ENCODE results near the gene HBA2. TPM values are rescaled to one million over a fixed set of nuclear protein-coding genes. Genes with fewer than 3 reads are reported as not detected.

The HBA2 gene
- total RNA-seq, 4 donors from 2014 or later, result 1.8 to 10.8 (median 7.0) TPM; not detected in 1

DNA sequence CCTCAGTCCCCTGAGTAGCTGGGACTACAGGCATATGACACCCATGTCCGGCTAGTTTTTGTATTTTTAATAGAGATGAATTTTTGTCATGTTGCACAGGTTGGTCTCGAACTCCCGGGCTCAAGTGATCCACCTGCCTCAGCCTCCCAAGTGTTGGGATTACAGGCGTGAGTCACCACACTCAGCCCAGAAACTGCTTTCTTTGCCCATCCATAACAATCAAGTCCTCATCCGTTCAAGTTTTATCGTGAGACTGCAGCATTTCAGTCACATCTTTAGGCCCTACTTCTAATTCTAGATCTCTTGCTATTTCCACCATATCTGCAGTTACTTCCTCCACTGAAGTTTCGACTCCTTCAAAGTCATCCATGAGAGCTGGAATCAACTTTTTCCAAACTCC, 40.6 kb upstream of the HBA2 start:
- Histone ChIP-seq H3K4me1 (peaks cover 0 to 2% (median under 1%) of the 10 kb centered on the region in 4 donors), H3K27ac (no peak overlapping the region), H3K9me3 (no peaks in the 10 kb centered on the region), H3K4me3 (no peak overlapping the region), H3K36me3 (no peaks in the 10 kb centered on the region), H3K27me3 (no peaks in the 10 kb centered on the region)
- intact Hi-C loops (cut with DNase I; ENCODE audit: low total_unique reads) (no loop called here), in situ Hi-C loops (cut with MboI; ENCODE audit: low pct_ligation_motif_present in 1 of 4, low pct_unique_long_range_greater_than_20kb in 1 of 4, low sequenced_read_pairs in 3 of 4) (no loop called here)
- no peak for TF ChIP-seq CTCF (IDR thresholded peaks at IDR 0.05)
- TF ChIP-seq EP300 (IDR thresholded peaks at IDR 0.05; ENCODE audit: low read depth), result no peak
- no peak for TF ChIP-seq POLR2AphosphoS5 (IDR thresholded peaks at IDR 0.05)
- TF ChIP-seq POLR2A (IDR thresholded peaks at IDR 0.05), result no peak
- no peak for DNase-seq
- WGBS, 2 donors (ENCODE audit: low coverage in 1 of 2), result 87 to 93% methylated on average over 4 to 7 of the region's 7 CpGs

GRCh38 chr16:133716-134115, 39.0 kb upstream of the HBA2 start:
- Histone ChIP-seq H3K9me3 (no peaks in the 10 kb centered on the region), H3K27ac (no peak overlapping the region), H3K36me3 (no peaks in the 10 kb centered on the region), H3K27me3 (no peaks in the 10 kb centered on the region), H3K4me3 (no peak overlapping the region), H3K4me1 (peaks cover 6 to 10% (median 8%) of the 10 kb centered on the region in 4 donors)
- WGBS, 2 donors (ENCODE audit: low coverage in 1 of 2), result 94 to 99% methylated on average over 2 of the region's 2 CpGs
- TF ChIP-seq EP300 (IDR thresholded peaks at IDR 0.05; ENCODE audit: low read depth), result no peak
- no peak for TF ChIP-seq POLR2A (IDR thresholded peaks at IDR 0.05)
- no peak for TF ChIP-seq CTCF (IDR thresholded peaks at IDR 0.05)
- TF ChIP-seq POLR2AphosphoS5 (IDR thresholded peaks at IDR 0.05), result no peak
- in situ Hi-C loops (cut with MboI; ENCODE audit: low pct_ligation_motif_present in 1 of 4, low pct_unique_long_range_greater_than_20kb in 1 of 4, low sequenced_read_pairs in 3 of 4) (no loop called here), intact Hi-C loops (cut with DNase I; ENCODE audit: low total_unique reads) (no loop called here)
- no peak for DNase-seq

GRCh38 chr16:138049-138417, 34.6 kb upstream of the HBA2 start:
- in situ Hi-C loops (cut with MboI; ENCODE audit: low pct_ligation_motif_present in 1 of 4, low pct_unique_long_range_greater_than_20kb in 1 of 4, low sequenced_read_pairs in 3 of 4) (no loop called here), intact Hi-C loops (cut with DNase I; ENCODE audit: low total_unique reads) (no loop called here)
- no peaks in the 10 kb centered on the region for H3K36me3 ChIP-seq
- DNase-seq, result no peak
- H3K9me3 ChIP-seq, result no peaks in the 10 kb centered on the region
- peaks cover 6 to 15% (median 10%) of the 10 kb centered on the region in 4 donors for H3K4me1 ChIP-seq
- peak overlapping the region; percentile 90 to 95 (median 94) for H3K27ac ChIP-seq
- peak overlapping the region; percentile 64 to 98 (median 95) for H3K4me3 ChIP-seq
- WGBS, 2 donors (ENCODE audit: low coverage in 1 of 2), result 0% methylated on average over 2 to 20 of the region's 30 CpGs
- TF ChIP-seq CTCF (IDR thresholded peaks at IDR 0.05), result no peak
- no peak for TF ChIP-seq POLR2AphosphoS5 (IDR thresholded peaks at IDR 0.05)
- TF ChIP-seq POLR2A (IDR thresholded peaks at IDR 0.05), result no peak
- no peak for TF ChIP-seq EP300 (IDR thresholded peaks at IDR 0.05; ENCODE audit: low read depth)
- H3K27me3 ChIP-seq, result no peaks in the 10 kb centered on the region

DNA sequence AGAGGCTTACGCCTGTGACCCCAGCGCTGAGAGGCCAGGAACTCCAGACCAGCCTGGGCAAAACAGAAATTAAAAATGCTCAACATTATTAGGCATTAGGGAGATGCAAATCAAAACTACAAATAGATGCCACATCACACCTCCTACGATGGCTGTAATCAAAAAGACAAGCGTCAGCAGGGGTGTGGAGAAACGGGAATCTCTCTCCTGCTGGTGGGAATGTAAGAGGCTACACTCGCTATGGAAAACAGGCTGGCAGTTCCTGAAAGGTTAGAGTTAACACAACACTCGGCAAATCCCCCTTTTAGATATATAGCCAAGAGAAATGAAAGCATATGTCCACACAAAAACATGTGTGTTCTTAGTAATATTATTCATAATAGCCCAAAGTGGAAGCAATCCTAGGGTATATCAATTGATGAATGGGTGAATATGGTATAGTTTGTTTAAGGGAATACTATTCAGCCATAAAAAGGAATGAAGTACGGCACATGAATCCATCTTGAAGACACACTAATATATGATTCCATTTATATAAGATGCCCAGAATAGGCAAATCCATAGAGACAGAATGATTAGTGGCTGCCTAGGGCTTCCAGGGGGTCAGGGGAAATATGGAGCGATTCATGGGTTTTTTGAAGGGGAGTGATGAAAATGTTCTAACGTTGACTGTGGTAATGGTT, 32.4 kb upstream of the HBA2 start:
- TF ChIP-seq POLR2A (IDR thresholded peaks at IDR 0.05), result no peak
- TF ChIP-seq CTCF (IDR thresholded peaks at IDR 0.05), result no peak
- TF ChIP-seq EP300 (IDR thresholded peaks at IDR 0.05; ENCODE audit: low read depth), result no peak
- no peak for TF ChIP-seq POLR2AphosphoS5 (IDR thresholded peaks at IDR 0.05)
- intact Hi-C loops (cut with DNase I; ENCODE audit: low total_unique reads) (no loop called here), in situ Hi-C loops (cut with MboI; ENCODE audit: low pct_ligation_motif_present in 1 of 4, low pct_unique_long_range_greater_than_20kb in 1 of 4, low sequenced_read_pairs in 3 of 4) (no loop called here)
- Histone ChIP-seq H3K27ac (no peak overlapping the region), H3K36me3 (no peaks in the 10 kb centered on the region), H3K9me3 (no peaks in the 10 kb centered on the region), H3K27me3 (peaks cover 9% of the 10 kb centered on the region), H3K4me3 (no peak overlapping the region), H3K4me1 (peaks cover 6 to 15% (median 10%) of the 10 kb centered on the region in 4 donors)
- WGBS, 2 donors (ENCODE audit: low coverage in 1 of 2), result 69 to 78% methylated on average over 10 of the region's 10 CpGs
- DNase-seq, result no peak

Measured in transverse colon (tissue), 4 donors.